GM12865 (cell line): ENCODE data around the gene RPUSD4.

ENCODE experiments used
- DNase-seq: peaks from one replicate; pipeline ENCODE4 v3.0.0; 2010; ENCODE audit warnings: low read depth
- H3K4me3 ChIP-seq: 2 replicates; pipeline ENCODE4 v1.5.1; 2011; ENCODE audit warnings: mild to moderate bottlenecking, low read depth, low read length, control low read depth
- TF ChIP-seq, protein P1 (sequence below): IDR thresholded peaks from 2 replicates; pipeline ENCODE4 v1.5.1; 2011; ENCODE audit warnings: low read length, control low read depth, low read depth, inconsistent platforms; ENCODE audit not compliant: insufficient read depth; ENCODE audit errors: missing control alignments

RPUSD4 gene

DNA sequence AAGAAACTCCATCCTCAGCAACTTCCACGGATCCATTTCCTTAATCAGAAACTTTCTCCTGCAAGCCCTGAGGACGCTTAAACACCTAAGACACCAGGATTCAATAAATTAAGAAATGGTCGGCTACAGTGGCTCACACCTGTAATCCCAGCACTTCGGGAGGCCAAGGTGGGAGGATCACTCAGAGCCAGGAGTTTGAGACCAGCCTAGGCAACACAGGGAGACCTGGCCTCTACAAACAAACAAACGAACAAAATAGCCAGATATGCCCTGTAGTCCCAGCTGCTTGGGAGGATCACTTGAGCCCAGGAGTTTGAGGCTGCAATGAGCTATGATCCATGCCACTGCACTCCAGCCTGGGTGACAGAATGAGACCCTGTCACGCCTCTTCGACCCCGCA, 46.7 kb downstream of the RPUSD4 start:
- no peak for DNase-seq
- TF ChIP-seq, protein P1, sequence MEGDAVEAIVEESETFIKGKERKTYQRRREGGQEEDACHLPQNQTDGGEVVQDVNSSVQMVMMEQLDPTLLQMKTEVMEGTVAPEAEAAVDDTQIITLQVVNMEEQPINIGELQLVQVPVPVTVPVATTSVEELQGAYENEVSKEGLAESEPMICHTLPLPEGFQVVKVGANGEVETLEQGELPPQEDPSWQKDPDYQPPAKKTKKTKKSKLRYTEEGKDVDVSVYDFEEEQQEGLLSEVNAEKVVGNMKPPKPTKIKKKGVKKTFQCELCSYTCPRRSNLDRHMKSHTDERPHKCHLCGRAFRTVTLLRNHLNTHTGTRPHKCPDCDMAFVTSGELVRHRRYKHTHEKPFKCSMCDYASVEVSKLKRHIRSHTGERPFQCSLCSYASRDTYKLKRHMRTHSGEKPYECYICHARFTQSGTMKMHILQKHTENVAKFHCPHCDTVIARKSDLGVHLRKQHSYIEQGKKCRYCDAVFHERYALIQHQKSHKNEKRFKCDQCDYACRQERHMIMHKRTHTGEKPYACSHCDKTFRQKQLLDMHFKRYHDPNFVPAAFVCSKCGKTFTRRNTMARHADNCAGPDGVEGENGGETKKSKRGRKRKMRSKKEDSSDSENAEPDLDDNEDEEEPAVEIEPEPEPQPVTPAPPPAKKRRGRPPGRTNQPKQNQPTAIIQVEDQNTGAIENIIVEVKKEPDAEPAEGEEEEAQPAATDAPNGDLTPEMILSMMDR: no peak
- no peak overlapping the region for H3K4me3 ChIP-seq

DNA sequence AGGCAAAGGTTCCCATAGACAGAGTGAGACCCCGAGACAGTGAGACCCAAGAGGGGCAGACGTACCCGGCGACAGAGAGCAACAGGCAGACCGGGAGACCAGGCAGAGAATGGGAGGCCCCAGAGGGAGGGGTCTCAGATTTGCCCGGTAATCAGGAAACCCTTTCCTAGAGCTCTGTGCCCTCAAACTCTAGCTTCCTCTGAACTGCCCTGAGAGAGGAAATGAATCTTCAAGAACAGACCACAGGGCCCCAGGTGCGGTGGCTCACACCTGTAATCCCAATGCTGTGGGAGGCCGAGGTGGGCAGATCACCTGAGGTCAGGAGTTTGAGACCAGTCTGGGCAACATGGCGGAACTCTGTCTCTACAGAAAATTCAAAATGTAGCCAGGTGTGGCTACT, 47.7 kb downstream of the RPUSD4 start:
- no peak overlapping the region for H3K4me3 ChIP-seq
- no peak for DNase-seq
- TF ChIP-seq, protein P1: no peak

DNA sequence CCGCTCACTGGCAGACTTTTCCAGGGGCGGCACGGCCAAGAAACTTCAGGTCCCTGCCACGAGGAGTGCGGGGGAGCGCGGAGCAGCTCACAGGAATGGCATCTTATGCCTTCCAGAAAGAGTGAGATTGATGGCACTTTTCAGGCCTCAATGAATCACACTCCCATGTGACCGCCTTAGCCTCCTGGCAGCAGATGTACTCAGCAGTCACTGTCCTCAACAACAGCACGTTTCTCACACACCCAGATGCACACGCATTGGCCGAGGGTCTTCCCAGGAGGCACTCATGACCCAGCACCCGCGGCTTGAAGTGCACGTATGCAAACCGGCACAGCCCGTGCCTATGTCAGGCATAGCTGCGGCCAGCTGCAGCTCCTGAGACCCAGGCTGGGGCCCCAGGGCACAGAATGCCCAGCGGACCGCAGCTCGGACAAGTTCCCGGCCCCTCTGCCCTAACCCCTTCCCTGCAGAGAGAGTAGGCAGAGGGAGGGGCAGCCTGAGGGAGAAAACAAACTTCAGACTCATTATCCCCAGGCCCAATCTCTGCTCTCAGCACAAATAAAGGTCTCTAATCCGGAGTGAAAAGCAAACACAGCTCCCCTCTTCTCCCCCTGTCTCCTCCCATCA, 48.3 kb downstream of the RPUSD4 start:
- TF ChIP-seq, protein P1: no peak
- DNase-seq: no peak
- H3K4me3 ChIP-seq: no peak overlapping the region

DNA sequence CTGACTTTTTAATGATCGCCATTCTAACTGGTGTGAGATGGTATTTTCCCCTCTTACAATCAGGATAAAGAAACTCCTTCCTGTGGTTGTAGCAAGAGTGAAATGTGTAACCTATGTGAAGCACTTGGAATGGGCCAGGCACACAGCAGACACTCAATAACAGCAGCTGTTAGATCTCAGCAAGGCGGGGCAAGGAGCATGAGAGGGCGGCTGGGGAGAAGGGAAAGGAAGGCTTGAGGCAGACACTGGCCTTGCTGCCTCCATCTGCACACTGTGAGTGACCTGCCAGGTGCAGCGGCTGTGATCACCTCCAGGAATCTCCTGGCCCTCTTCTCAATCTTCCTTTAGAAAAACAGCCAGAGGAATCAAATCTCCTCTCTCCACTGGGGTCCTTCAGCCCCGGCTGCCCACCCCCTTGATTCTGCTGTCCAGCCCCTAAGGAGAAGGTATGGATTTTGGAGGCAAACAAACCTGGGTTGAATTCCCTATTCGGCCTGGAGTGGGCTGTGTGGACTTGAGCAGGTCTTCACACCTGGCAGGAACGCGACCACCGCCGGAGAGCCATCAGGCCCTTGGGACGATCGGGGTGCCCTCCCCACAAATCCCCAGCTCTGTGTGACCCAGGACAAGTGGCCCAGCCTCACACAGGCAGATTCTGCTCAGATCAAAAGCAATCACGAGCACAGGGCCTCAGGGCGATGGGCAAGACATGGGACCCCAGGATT, 49.0 kb downstream of the RPUSD4 start:
- no peak for DNase-seq
- TF ChIP-seq, protein P1: no peak
- no peak overlapping the region for H3K4me3 ChIP-seq

DNA sequence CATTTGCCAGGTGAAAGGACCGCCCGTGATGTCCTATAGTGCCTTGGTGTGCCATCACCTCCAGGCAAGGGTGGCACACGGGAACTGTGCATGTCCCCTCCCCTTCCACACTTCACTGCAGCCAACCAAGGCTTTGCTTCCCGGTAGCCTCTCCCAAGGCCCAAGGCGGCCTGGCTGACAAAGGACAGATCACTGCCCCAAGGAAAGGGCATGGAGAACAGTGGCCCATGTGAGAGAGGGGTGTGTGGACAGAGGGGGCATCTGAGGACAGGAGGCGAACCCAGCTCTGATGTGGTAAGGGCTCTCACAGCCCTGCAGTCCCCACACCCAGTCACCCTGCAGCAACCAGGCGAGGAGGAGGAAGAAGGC, 50.4 kb downstream of the RPUSD4 start:
- no peak for DNase-seq
- H3K4me3 ChIP-seq: no peak overlapping the region
- TF ChIP-seq, protein P1: no peak

DNA sequence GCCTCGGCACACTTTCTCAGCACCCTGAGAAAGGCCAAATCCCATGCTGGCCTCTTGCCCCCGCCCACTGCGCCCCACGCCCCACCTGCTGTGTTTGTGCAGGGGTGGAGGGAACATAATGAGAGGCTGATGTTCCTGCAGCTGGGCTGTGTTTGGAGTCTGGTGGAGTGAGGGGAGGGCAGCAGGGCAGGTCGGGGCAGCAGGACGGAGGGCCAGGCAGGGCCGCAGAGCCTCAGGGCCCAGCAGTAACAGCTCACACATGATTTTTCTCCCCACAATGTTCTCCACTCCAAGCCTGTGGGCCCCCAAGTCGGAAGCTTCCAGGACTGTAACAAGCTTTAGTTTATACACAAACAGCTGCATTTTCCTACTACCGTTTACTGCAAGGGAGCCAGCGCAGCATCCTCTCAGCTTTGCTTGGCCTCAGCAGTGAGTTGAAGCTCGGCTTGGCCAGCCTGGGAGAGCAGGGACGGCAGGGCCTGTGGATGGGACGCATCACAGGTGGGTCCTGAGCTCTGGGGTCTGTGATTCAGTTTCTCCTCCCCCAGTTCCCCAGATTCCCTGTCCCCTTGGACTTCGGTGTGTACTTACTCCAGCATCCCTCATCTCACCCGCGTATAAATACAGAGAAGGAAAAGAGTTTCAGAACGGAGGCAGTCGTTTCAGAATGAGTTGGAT, 51.0 kb downstream of the RPUSD4 start:
- DNase-seq: no peak
- TF ChIP-seq, protein P1: no peak
- no peak overlapping the region for H3K4me3 ChIP-seq
